GM21529 (cell line): ENCODE data around the gene PCDHB8.
"Not testable (repeated sequence)": the region's sequence is repeated elsewhere in the genome, so short reads cannot be mapped to it uniquely, and the experiment has no call there.

Experiments used
- ATAC-seq: cut with Tn5 transposase; IDR thresholded peaks from one replicate; pipeline ENCODE4 v1.9.1; 2021; ENCODE audit not compliant: unreplicated experiment

PCDHB8 gene

DNA sequence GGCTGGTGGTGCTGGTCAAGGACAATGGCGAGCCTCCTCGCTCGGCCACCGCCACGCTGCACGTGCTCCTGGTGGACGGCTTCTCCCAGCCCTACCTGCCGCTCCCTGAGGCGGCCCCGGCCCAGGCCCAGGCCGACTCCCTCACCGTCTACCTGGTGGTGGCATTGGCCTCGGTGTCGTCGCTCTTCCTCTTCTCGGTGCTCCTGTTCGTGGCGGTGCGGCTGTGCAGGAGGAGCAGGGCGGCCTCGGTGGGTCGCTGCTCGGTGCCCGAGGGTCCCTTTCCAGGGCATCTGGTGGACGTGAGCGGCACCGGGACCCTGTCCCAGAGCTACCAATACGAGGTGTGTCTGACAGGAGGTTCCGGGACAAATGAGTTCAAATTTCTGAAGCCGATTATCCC lies 47.8 kb downstream of the PCDHB8 start:
- not testable (repeated sequence) for ATAC-seq
